Fibroblast of skin of abdomen (primary cell): Measurements from ENCODE around the gene GLRA1.
"Not testable (repeated sequence)": the region's sequence is repeated elsewhere in the genome, so short reads cannot be mapped to it uniquely, and the experiment has no call there.

Source experiments
- DNase-seq: peaks from one replicate; pipeline ENCODE4 v3.0.0-alpha.2; 2013

Gene GLRA1

DNA sequence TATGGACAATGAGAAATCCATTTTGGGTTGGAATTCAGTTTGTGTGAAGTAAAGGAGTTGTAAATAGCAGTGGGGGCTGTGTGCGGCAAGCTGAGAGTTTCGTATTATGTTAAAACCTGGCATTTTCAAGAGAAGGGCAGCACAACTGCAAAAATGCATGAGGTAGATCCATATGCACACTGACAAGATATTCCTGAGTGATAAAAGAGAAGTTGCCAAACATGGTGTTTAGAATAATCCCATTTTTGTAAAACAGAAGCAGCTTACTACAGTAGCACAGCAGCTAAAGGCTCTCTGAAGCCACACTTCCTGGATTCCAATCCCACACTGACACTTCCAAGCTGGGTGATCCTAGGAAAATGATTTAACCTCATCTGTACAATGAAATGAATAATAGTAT is 11.2 kb downstream of the GLRA1 start:
- no peak for DNase-seq

DNA sequence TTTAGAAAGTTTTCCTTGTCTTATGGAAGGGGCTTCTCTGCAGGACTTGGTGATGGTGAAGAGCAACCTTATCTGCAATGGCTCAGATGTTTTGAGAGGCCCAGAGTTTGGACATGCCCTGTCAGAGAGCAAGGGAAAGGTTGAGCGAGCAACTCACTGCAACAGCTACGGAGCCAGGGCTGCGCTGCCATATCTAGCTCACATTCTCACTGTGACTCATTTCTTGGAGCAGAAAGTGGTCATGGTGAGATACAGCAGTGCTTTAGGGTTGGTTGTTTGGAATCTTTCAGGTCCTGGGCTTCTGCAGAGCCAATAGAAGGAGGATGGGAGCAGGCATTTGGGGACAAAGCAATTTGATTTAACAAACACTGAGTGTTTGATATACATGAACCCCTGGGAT is 12.3 kb downstream of the GLRA1 start:
- no peak for DNase-seq

DNA sequence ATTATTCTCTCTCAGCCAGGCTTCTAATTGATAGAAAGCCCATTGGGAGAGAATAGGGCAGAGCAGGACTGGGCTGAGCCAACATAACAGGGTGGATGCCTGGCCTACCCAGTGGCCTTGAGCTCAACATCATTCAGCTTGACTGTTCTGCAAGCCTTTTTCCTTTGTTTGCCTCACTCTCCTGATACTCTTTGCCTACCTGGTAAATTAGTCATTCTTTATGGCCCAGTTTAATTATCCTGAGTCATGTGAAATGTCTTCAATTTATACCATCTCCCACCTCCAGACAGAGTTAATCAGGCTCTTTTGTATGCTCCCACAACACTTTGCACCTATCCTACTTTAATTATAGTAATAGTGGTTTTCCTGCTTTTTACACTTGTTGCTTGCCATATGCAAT is 13.6 kb downstream of the GLRA1 start:
- DNase-seq = no peak

DNA sequence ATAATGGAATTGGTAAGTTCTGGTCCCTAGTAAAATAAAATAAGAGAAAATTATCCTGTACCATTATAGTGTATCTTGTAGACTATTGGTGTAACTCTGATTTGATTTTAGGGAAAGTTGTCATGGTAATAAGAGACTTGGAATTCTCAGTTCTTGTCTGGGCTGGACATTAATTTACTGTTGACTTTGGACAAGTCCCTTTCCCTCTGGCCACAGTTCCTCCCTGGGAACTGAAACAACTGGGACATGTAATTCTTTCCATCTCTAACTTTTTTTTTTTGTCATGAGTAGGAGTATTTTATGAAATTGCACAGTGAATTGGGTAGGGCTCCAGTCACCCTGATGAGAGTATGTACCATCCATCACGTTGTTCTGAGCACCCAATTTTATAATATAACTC is 15.0 kb downstream of the GLRA1 start:
- no peak for DNase-seq

DNA sequence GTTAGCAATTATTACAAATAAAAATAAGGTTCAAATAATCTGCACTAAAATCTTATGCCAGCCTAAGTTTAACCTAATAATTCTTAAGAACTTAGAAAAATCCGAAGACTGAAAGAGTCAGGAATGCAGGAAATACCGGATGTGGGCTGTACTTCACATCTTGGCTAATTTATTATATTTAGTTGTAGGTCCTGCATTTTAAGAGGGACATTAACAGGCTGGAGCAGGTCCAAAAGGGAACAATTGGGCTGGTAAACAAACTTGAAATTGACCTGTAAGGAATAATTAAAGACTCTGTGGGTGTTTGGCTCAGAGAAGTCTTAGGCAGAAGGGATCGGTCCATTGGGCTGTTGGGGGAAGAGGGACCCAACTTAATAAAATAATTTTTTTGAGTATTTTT is 18.4 kb downstream of the GLRA1 start:
- peak; percentile 6 for DNase-seq

DNA sequence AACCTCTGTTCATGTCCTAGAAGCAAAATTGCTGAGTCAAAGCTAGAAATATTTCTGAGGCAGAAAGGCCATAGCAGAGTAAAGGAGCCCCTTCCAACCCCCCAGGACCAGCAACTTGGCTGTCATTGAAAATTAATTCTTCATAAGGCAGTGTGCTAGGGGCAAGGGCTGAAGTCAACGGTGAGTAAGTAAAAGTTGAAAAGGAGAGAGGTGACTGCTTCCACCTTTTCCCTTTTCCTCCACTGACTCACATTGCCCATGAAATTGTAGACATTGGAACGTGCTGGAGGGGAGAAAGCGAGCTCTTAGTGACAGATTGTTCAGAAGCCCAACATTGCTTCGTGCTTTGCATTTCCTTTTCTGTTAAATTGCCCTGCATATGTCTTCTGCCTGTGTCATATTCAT is 19.1 kb downstream of the GLRA1 start:
- DNase-seq = peak; percentile 6

DNA sequence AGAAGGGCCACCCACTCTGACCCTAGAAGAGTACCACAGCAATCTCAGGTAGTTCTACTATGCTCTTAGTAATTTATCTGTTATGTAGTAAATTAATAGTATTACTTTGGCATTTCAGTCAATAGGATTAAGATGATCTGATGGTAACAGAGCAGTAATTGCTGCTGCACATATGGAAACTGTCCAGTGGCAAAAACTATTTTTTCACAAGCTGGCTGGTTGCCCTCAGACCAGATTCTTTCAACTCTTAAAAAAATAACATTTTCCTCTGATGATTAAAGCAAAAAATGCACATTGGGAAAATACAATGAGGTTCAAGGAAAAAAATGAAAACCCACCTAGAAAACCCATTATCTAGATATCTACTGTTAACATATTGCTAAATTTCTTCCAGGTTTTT is 19.7 kb downstream of the GLRA1 start:
- peak; percentile 30 for DNase-seq

DNA sequence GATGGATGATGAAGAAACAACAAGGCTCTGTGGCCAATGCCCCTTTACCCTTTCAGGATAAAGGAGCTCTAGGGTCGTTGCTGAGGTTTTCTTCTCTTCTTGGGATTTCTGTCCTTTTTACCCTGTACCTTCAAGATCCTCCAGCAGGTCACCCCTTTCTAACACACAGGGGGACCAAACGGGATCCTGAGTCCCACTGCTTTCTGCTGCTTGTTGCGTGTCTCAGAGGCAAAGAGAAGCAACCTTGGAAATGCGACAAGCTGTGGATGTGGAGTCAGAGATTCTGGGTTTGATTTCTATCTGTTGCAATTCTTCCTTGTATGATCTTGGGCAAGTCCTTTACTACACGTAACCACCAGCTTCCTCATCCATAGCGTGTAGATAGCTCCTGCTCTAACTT is 20.5 kb downstream of the GLRA1 start:
- DNase-seq = no peak

DNA sequence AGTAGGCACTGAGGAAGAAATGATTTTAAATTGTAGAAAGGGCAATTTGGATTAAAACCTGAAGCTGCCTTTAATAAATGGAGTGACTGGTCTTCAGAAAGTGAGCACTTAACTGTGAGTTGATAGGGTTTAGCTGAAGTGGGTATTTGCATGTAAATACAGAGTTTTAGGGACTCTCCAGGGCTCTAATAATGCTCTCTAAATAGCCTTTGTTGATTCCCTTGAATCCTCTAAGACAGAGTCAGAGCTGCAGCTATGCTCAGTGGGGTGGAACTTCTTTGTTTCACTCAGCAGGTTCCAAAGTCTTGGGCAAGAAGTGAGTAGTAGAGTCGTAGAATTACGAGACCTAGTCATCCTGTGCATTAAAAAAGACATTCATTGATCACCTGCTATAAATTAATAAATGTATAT is 21.4 kb downstream of the GLRA1 start:
- DNase-seq = no peak

DNA sequence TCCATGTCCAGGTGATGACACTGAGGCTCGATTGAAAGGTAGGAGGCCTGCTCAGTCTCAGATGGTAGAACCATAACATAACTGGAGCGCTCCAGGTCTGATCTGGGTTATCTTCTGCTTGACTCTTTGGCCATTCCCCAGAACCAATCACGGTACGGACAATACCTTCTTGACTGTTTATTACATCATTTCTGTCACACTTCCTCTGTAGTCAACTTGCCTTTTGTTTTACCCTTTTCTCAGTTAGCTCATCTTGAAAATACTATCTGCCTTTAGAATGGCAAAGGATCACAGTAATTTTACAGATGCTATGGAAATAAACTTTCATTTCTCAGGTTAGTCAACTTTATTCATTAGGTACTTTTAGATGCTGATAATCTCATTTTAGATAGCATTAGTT is 22.4 kb downstream of the GLRA1 start:
- no peak for DNase-seq

DNA sequence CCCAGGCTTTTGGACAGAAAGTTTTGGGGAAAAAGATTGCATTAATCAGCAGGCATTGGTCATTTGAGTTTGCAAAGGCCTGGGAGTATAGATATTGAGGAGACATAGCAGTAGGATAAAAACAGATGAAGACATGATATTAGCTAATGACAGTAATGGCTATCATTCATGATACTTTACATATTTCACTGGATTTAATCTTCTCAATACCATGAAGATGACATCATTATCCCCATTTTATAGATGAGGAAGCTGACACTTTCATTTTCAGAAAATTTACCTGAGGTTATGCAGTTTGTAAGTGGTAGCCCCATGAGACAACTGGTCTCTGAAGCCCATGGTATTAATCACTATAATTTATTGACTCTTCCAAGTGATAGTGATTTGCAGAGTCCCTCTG is 23.0 kb downstream of the GLRA1 start:
- DNase-seq = no peak

DNA sequence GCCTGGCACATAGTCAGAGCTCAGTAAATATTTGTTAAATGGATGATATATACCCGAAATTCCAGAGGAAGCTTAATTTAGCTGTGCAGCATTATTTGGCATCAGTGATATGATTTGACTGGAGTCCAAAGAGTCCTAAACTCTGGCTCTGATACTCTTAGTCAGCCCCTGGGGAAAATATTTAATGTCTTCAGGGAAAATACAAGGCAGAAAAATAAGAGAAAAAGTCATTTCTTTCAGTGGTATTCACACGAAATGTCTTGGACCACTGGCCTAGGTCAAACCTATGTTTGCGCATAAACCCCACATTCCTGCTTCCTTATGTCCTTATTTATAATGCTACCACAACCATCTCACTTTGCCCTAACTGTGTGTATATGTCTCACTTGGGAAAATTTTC is 23.8 kb downstream of the GLRA1 start:
- DNase-seq = peak; percentile 2

DNA sequence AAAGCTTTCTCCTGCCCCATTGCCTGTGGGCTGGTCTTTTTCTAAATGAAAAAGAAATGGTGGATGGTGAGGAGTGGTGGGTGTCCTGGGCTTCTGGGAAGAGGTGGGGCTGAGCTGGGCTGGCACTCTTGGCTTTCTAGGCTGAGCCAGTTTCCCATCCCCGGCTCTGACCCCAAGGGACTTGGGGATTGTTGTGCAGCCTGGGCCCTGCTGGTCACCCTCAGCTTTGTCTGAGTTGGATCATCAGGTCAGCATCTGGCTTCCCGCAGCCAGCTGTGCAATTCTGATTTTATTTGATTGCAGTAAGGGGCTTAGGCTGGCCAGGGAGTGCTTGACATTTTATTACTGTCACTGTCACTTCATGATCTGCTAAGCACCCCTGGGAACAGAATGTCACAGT is 25.3 kb downstream of the GLRA1 start:
- no peak for DNase-seq

DNA sequence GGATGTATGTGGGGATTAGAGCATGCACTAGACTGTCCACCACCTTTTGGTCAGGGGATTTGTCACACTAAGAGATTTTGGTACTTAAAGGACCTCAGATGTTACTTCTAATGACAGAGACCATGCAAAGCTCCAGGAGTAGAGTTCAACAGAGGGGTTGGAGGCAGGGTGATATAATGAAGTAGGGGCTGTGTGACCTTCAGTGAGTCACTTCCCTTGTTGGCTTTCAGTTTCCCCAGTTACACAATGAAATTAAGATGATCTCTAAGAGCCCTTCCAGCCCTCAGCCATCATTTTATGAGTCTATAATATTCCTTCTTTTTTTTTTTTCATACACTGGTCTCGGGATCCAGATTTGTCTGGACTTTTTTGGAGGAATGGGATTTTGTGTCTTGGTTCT is 26.8 kb downstream of the GLRA1 start:
- DNase-seq = no peak

DNA sequence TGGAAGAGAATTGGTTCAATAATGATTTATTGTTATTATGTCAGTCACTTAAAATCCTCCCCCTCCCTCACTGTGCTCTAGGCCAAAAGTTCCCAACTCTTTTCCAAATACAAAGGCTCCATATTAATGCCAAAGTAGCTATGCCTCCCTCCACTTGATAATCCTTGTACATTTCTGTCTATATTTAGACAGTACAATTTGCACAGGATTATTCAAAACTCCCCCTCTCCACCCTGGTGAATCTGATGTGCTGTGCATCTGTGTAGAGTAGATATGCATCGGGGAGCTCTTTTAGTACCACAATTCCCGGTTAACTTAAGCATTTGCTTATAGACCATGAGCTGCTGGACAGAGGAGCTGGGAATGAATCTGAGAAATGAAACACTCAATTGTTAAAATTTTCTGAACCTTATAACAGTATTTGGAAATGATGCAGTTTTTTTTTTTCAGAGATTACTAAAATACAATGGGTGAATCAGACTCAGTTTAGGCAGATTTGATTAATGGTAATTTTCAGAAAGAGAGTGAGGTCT is 27.6 kb downstream of the GLRA1 start:
- no peak for DNase-seq

DNA sequence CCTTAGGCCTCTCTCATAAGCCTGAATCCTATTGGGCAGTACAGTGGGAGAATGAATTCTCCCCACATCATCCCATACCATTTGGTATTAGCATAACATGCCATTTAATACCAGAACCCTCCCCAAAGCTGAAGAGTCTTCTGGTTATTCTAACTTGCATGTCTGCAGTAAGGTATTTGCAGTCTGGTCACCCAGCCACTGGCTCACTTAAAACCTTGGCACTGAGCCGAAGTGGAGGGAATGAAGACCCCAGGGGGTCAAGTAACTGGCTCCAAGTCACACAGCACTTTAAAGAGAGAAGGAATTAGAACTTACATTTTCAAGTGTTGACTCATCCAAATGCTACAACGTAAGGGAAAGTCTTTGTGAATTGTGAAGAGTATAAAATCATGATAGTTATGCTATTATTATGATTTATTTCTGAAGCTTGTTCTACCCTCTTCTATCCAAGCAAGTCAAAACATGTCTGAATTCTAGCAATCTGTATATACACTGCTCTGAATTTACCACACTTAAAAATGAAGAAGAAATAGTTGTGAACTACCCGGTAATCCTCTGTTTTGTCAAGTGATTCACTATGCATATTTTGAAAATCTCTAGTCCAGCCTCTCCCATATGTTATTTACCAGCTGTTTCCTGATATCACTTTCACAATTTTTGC is 28.5 kb downstream of the GLRA1 start:
- DNase-seq = peak; percentile 91

DNA sequence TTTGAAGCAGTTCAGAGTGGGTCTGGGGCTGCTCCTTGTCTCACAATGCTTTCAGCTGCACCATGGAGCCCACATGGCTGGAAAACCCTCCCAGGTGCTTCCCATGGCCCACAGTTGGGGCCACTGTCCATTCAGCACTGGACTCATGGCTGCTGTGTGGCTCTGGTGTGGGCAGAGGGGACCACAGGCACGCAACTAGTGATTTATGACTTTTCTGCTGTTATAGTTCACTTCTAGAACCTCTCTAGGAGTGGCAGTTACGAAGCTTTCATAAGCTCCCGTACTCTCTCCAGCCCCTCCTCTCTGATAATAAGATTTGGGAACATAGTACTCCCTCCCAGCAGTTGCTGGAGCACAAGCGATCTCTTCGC is 29.0 kb downstream of the GLRA1 start:
- DNase-seq = peak; percentile 34

DNA sequence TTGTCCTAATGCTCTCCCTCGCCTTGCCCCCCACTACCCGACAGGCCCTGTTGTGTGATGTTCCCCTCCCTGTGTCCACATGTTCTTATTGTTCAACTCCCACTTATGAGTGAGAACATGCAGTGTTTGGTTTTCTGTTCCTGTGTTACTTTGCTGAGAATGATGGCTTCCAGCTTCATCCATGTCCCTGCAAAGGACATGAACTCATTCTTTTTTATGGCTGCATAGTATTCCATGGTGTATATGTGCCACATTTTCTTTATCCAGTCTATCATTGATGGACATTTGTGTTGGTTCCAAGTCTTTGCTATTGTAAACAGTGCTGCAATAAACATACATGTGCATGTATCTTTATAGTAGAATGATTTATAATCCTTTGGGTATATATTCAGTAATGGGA is 31.2 kb downstream of the GLRA1 start:
- DNase-seq = not testable (repeated sequence)

DNA sequence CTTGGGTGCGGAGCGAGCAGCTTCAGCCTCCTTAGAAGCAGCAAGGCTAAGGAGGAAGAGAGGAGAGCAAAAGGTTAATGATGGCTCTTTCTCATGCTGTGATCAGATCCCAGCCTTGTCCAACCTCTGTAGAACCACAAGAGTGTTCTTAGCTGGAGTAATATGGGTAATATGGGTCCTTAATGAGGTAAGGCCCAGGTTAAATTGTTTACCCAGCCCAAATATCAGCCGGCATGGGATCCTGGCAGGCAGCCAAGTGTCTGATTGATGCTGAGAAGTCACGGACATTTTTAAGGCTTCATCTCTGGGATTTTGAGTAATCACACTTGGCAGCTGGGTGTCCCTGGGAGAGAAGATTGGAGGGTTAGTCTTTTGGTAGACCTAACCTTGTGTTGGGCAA is 32.3 kb downstream of the GLRA1 start:
- DNase-seq = no peak

DNA sequence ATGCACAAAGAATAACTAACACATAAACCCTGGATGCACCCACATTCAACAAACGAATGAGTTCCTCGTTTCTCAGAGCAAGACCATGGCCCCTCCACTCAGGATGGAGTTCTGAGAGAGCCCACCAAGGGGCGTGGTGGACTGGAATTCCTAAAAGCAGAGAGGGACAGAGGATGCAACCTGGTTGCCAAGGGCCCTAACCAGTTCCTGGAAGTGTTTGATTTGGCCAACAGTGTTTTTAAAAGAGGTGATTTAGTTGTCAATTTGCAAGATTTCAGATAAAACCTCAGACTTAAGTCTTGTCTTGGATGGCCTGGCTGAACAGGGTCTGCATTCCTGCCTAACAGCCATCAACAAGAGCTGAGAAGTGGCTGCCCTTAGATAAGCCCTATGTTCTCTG is 34.4 kb downstream of the GLRA1 start:
- DNase-seq = no peak

DNA sequence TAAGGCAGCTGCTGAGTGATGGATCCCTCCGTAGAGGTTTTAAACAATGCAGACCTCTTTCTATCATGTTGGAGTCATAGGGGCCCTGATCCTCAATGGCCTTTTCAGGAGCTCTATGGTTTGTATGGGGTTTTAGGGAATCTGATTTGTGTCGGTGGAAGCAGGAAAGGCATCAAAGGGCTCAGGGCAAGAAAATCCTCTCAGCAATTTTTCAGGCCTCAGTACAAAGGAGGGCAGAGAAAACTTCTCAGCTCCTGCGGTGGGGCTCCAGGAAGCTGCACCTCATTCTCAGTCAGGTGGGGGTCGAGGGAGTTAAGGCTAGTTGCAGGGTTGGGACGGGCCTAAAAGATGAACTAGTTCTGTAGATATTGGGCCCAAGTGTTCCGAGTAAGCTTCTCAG is 35.0 kb downstream of the GLRA1 start:
- DNase-seq = no peak

DNA sequence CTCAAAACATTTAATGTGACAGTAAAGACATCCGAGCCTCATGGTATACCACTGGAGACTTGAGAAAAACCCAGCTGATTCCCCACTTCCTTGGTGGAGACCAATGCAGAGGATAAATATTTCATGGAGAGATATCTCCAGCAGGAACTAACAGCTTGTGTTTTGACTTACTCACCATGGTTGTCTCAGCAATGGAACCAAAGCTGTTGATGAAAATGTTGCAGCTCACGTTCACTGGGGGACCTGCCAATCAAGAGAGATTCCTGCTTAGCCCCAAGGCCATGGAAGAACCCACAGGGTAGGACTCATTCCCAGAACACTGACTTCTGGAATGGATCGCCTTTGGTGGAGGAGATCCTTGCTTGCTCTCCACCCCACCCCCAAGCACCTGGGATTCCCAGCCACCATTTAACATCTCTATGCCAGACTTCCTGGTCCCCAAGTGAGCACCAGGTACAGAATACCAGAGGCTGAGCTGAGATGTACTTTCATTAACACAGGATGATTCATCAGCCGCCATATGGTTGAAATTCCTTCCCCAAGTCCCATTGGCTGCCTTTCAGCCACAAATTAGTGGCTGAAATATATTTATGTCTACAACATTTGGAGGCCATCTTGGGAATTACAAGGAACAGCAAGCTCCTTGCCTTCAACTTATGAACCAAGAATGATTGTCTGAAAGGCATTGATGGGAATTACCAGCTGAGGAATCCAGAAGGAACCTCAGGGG is 37.9 kb downstream of the GLRA1 start:
- peak; percentile 38 for DNase-seq

DNA sequence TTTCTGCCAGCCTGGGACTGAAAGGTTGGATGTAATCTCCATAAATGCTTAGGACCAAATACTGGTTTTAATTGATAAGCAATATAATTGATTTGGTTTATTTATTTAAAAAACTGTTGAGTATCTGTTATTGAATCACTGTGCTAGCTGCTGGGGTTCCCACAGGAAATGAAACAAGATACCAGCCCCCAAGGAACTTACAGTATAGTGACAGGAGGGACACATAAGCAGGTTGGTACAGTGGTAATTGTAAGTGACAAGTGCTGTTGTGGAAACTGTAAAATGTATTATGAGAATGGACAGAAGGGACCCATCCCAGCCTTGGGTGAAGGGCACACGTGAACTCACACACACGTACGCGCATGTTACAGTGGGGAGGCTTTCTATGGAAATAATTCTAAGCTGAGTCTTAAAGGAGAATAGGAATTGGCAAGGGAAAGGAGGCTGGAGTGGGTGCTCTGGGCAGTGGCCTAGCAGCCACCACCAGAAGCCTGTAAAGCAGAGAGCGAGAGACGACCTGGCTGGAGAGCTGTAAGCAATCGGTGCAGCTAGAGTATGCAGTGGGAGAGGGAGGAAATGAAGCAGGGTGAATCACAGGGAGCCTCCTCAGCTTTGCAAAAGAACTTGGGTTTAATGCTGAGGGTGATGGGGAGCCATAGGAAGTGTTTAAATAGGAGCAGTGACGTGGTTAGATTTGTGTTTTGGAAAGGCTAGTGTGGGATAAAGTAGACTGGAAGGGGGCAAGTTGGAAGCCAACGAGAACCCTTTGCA is 39.3 kb downstream of the GLRA1 start:
- DNase-seq = no peak
